ENCODE results near the gene DMD. TPM values are rescaled to one million over a fixed set of nuclear protein-coding genes. Genes with fewer than 3 reads are reported as not detected.

DMD gene
- polyA plus RNA-seq, 3 donors: 0.23 TPM; not detected in 2

GRCh38 chrX:32155044-32155638 lies 1056.2 kb downstream of the DMD start:
- Histone ChIP-seq H3K4me3 (replicated peaks in 1 of 3; ENCODE audit: low read depth in 2 of 3, low read length in 3 of 3) (no peak overlapping the region), H3K4me1 (ENCODE audit: control insufficient read depth in 1 of 2, insufficient read depth in 2 of 2, low read length in 2 of 2) (no peaks in the 10 kb centered on the region), H3K9me3 (replicated peaks in 1 of 2; ENCODE audit: control insufficient read depth in 1 of 2, insufficient read depth in 1 of 2, low read length in 2 of 2) (no peaks in the 10 kb centered on the region), H3K9ac (ENCODE audit: insufficient read depth, low read length, poor library complexity, severe bottlenecking) (no peak overlapping the region), H3K36me3 (replicated peaks in 1 of 2; ENCODE audit: control insufficient read depth in 1 of 2, insufficient read depth in 2 of 2, low read length in 2 of 2) (no peaks in the 10 kb centered on the region), H4K20me1 (ENCODE audit: insufficient read depth, low read length) (no peaks in the 10 kb centered on the region), H3K27me3 (ENCODE audit: control insufficient read depth in 2 of 2, insufficient read depth in 2 of 2, low read length in 2 of 2) (no peaks in the 10 kb centered on the region), H3K79me2 (ENCODE audit: insufficient read depth, low read length) (no peaks in the 10 kb centered on the region), H2AFZ (ENCODE audit: insufficient read depth, low read depth, low read length, poor library complexity, severe bottlenecking) (no peak overlapping the region), H3K27ac (ENCODE audit: low read depth in 1 of 2, low read length in 2 of 2) (no peak overlapping the region), H3K4me2 (replicated peaks; ENCODE audit: extremely low read depth, low read length, poor library complexity, severe bottlenecking) (no peak overlapping the region)
- Mint-ChIP-seq H3K4me3 (no peak overlapping the region), H3K36me3 (no peaks in the 10 kb centered on the region), H3K27ac (no peak overlapping the region), H3K4me1 (no peaks in the 10 kb centered on the region), H3K27me3 (ENCODE audit: low read depth in 3 of 3) (no peaks in the 10 kb centered on the region), H3K9me3 (peaks cover 0 to 6% (median 0%) of the 10 kb centered on the region in 7 donors)
- intact Hi-C loops (cut with micrococcal nuclease): no loop called here
- 8% methylated on average over 2 of the region's 5 CpGs for WGBS (ENCODE audit: insufficient coverage)
- DNase-seq: no peak
- no peak for TF ChIP-seq CTCF (IDR thresholded peaks at IDR 0.05)

GRCh38 chrX:32153585-32153984 lies 1057.8 kb downstream of the DMD start:
- Histone ChIP-seq H3K27me3 (ENCODE audit: control insufficient read depth in 2 of 2, insufficient read depth in 2 of 2, low read length in 2 of 2) (no peaks in the 10 kb centered on the region), H3K36me3 (replicated peaks in 1 of 2; ENCODE audit: control insufficient read depth in 1 of 2, insufficient read depth in 2 of 2, low read length in 2 of 2) (no peaks in the 10 kb centered on the region), H2AFZ (ENCODE audit: insufficient read depth, low read depth, low read length, poor library complexity, severe bottlenecking) (no peak overlapping the region), H3K4me3 (replicated peaks in 1 of 3; ENCODE audit: low read depth in 2 of 3, low read length in 3 of 3) (no peak overlapping the region), H3K9ac (ENCODE audit: insufficient read depth, low read length, poor library complexity, severe bottlenecking) (no peak overlapping the region), H3K4me1 (ENCODE audit: control insufficient read depth in 1 of 2, insufficient read depth in 2 of 2, low read length in 2 of 2) (no peaks in the 10 kb centered on the region), H3K4me2 (replicated peaks; ENCODE audit: extremely low read depth, low read length, poor library complexity, severe bottlenecking) (no peak overlapping the region), H4K20me1 (ENCODE audit: insufficient read depth, low read length) (no peaks in the 10 kb centered on the region), H3K27ac (ENCODE audit: low read depth in 1 of 2, low read length in 2 of 2) (no peak overlapping the region), H3K79me2 (ENCODE audit: insufficient read depth, low read length) (no peaks in the 10 kb centered on the region), H3K9me3 (replicated peaks in 1 of 2; ENCODE audit: control insufficient read depth in 1 of 2, insufficient read depth in 1 of 2, low read length in 2 of 2) (no peaks in the 10 kb centered on the region)
- Mint-ChIP-seq H3K27ac (no peak overlapping the region), H3K36me3 (no peaks in the 10 kb centered on the region), H3K4me1 (no peaks in the 10 kb centered on the region), H3K4me3 (no peak overlapping the region), H3K9me3 (peaks cover 0 to 5% (median 0%) of the 10 kb centered on the region in 7 donors), H3K27me3 (ENCODE audit: low read depth in 3 of 3) (no peaks in the 10 kb centered on the region)
- TF ChIP-seq CTCF (IDR thresholded peaks at IDR 0.05): no peak
- no peak for DNase-seq
- intact Hi-C loops (cut with micrococcal nuclease): no loop called here
- no CpG with 5 or more reads among the region's 4 CpGs for WGBS (ENCODE audit: insufficient coverage)

Measured in CD14-positive monocyte (primary cell).